CD14-positive monocyte (primary cell): ENCODE results near the gene CREB3L4. TPM values are rescaled to one million over a fixed set of nuclear protein-coding genes. Genes with fewer than 3 reads are reported as not detected.

Source experiments
- DNase-seq, 3 donors: peaks; one replicate each; pipeline ENCODE4 v3.0.0-alpha.2; 2011 to 2022
- H2AFZ ChIP-seq: 2 replicates; pipeline ENCODE4 v1.6.0; 2012; ENCODE audit warnings: mild to moderate bottlenecking, low read depth, low read length, inconsistent platforms; ENCODE audit not compliant: insufficient read depth, poor library complexity, severe bottlenecking
- H3K27ac ChIP-seq, 2 donors: 1 replicate in 1 of 2; 2 replicates in 1 of 2; pipeline ENCODE4 v1.5.1; 2012 to 2013; ENCODE audit warnings: low read length in 2 of 2, control low read depth in 1 of 2, inconsistent platforms in 1 of 2, low read depth in 1 of 2, mild to moderate bottlenecking in 1 of 2
- H3K27me3 ChIP-seq, 2 donors: one replicate each; pipeline versions ENCODE4 v1.6.0 to v1.6.1; 2011 to 2013; ENCODE audit warnings: low read length in 2 of 2; ENCODE audit not compliant: control insufficient read depth in 2 of 2, insufficient read depth in 2 of 2
- H3K36me3 ChIP-seq, 2 donors: replicated peaks in 1 of 2; 1 replicate in 1 of 2; 2 replicates in 1 of 2; pipeline versions ENCODE4 v1.5.1 to v1.6.1; 2012 to 2013; ENCODE audit warnings: low read length in 2 of 2, control low read depth in 1 of 2, inconsistent platforms in 1 of 2, mild to moderate bottlenecking in 1 of 2; ENCODE audit not compliant: insufficient read depth in 2 of 2, control insufficient read depth in 1 of 2
- H3K4me1 ChIP-seq, 2 donors: 1 replicate in 1 of 2; 2 replicates in 1 of 2; pipeline versions ENCODE4 v1.5.1 to v1.6.1; 2012 to 2013; ENCODE audit warnings: low read length in 2 of 2, control low read depth in 1 of 2, inconsistent platforms in 1 of 2, mild to moderate bottlenecking in 1 of 2, moderate library complexity in 1 of 2; ENCODE audit not compliant: insufficient read depth in 2 of 2, control insufficient read depth in 1 of 2
- H3K4me2 ChIP-seq: replicated peaks from 2 replicates; pipeline ENCODE3; 2012; ENCODE audit warnings: low read length, moderate library complexity, mild to moderate bottlenecking; ENCODE audit not compliant: poor library complexity, severe bottlenecking; ENCODE audit errors: extremely low read depth
- H3K4me3 ChIP-seq, 3 experiments: fragments of 200-600 bp in 1 of 3; sonication (generic) in 1 of 3; replicated peaks in 1 of 3; 1 replicate in 2 of 3; 2 replicates in 1 of 3; pipeline ENCODE4 v1.5.1; 2011 to 2013; ENCODE audit warnings: low read length in 3 of 3, mild to moderate bottlenecking in 3 of 3, control low read depth in 2 of 3, low read depth in 2 of 3, inconsistent platforms in 1 of 3, moderate library complexity in 1 of 3
- H3K79me2 ChIP-seq: 2 replicates; pipeline ENCODE4 v1.6.0; 2012; ENCODE audit warnings: mild to moderate bottlenecking, control low read depth, inconsistent platforms, low read length, moderate library complexity; ENCODE audit not compliant: insufficient read depth
- H3K9ac ChIP-seq: 2 replicates; pipeline ENCODE4 v1.6.0; 2017; ENCODE audit warnings: low read length, mild to moderate bottlenecking; ENCODE audit not compliant: insufficient read depth, poor library complexity, severe bottlenecking
- H3K9me3 ChIP-seq, 2 donors: replicated peaks in 1 of 2; 1 replicate in 1 of 2; 2 replicates in 1 of 2; pipeline versions ENCODE4 v1.5.1 to v1.6.1; 2012 to 2013; ENCODE audit warnings: low read length in 2 of 2, control low read depth in 1 of 2; ENCODE audit not compliant: control insufficient read depth in 1 of 2, insufficient read depth in 1 of 2
- H4K20me1 ChIP-seq: 2 replicates; pipeline ENCODE4 v1.6.0; 2012; ENCODE audit warnings: mild to moderate bottlenecking, low read length, control low read depth, moderate library complexity; ENCODE audit not compliant: insufficient read depth
- H3K27ac Mint-ChIP-seq, 7 donors: one replicate each; pipeline ENCODE4 v1.8.0; 2020; ENCODE audit warnings: mild to moderate bottlenecking in 7 of 7, mixed read lengths in 7 of 7, moderate library complexity in 6 of 7, inconsistent platforms in 2 of 7
- H3K27me3 Mint-ChIP-seq, 3 donors: one replicate each; pipeline ENCODE4 v1.8.0; 2021 to 2022; ENCODE audit warnings: low read depth in 3 of 3, mild to moderate bottlenecking in 3 of 3, mixed read lengths in 3 of 3, moderate library complexity in 3 of 3, inconsistent platforms in 1 of 3
- H3K36me3 Mint-ChIP-seq, 2 donors: one replicate each; pipeline ENCODE4 v1.8.0; 2020; ENCODE audit warnings: mixed read lengths in 2 of 2, inconsistent platforms in 1 of 2, mild to moderate bottlenecking in 1 of 2
- H3K4me1 Mint-ChIP-seq: one replicate; pipeline ENCODE4 v1.8.0; 2020; ENCODE audit warnings: mild to moderate bottlenecking, mixed read lengths
- H3K4me3 Mint-ChIP-seq, 2 donors: one replicate each; pipeline ENCODE4 v1.8.0; 2020; ENCODE audit warnings: mild to moderate bottlenecking in 2 of 2, mixed read lengths in 2 of 2, moderate library complexity in 1 of 2
- H3K9me3 Mint-ChIP-seq, 7 donors: one replicate each; pipeline ENCODE4 v1.8.0; 2020 to 2022; ENCODE audit warnings: mixed read lengths in 7 of 7, mild to moderate bottlenecking in 6 of 7, moderate library complexity in 6 of 7, inconsistent platforms in 2 of 7
- CTCF ChIP-seq: fragments of 200-600 bp; IDR thresholded peaks from one replicate; pipeline ENCODE4 v1.8.0; 2022; ENCODE audit warnings: antibody characterized with exemption, mild to moderate bottlenecking
- WGBS: methylation state at CpG from one replicate; pipeline ENCODE4 v1.1.5; 2013; ENCODE audit warnings: missing lambda C conversion rate; ENCODE audit not compliant: insufficient coverage; 5-methylcytosine and 5-hydroxymethylcytosine counted together
- intact Hi-C, 2 donors: fragments of 100-400 bp; cut with micrococcal nuclease; formaldehyde crosslinking; loops; one replicate each; pipeline versions ENCODE4 v1.15.0 to v1.15.1; 2023
- polyA plus RNA-seq, 3 donors: library from polyadenylated mRNA; depleted of rRNA in 1 of 3; unstranded in 2 of 3; stranded (reverse) in 1 of 3; fragments of 300-500 nt in 2 of 3; fragments of >200 nt in 1 of 3; fragmentation: Illumina TruSeq in 2 of 3; gene quantifications; 1 replicate in 2 of 3; 2 replicates in 1 of 3; pipeline ENCODE4 v1.2.3, GENCODE V29; 2012 to 2021

CREB3L4 gene
- polyA plus RNA-seq, 3 donors: 5.0 to 7.6 (median 6.8) TPM

GRCh38 chr1:153968972-153969371 lies 1.3 kb downstream of the CREB3L4 start:
- Histone ChIP-seq H3K9ac (no peak overlapping the region), H4K20me1 (no peaks in the 10 kb centered on the region), H3K36me3 (peaks cover 5 to 11% of the 10 kb centered on the region in 2 donors), H3K4me1 (peaks cover 31 to 44% of the 10 kb centered on the region in 2 donors), H3K79me2 (peaks cover 34% of the 10 kb centered on the region), H3K27me3 (no peaks in the 10 kb centered on the region), H3K27ac (no peak overlapping the region), H3K9me3 (no peaks in the 10 kb centered on the region), H3K4me2 (no peak overlapping the region), H3K4me3 (peak overlapping the region in 1 of 3 experiments; percentile 91), H2AFZ (no peak overlapping the region)
- no peak for TF ChIP-seq CTCF
- H3K4me3 Mint-ChIP-seq: no peak overlapping the region
- intact Hi-C loops: no loop called here
- peaks cover 56% of the 10 kb centered on the region for H3K4me1 Mint-ChIP-seq
- DNase-seq: no peak
- H3K9me3 Mint-ChIP-seq: no peaks in the 10 kb centered on the region
- H3K27me3 Mint-ChIP-seq: peaks cover 2 to 4% (median 2%) of the 10 kb centered on the region in 3 donors
- H3K27ac Mint-ChIP-seq: no peak overlapping the region
- H3K36me3 Mint-ChIP-seq: peaks cover 7 to 9% of the 10 kb centered on the region in 2 donors
- 96% methylated on average over 2 of the region's 2 CpGs for WGBS

GRCh38 chr1:153970346-153970745 lies 2.6 kb downstream of the CREB3L4 start:
- no CpG with 5 or more reads among the region's 2 CpGs for WGBS
- intact Hi-C loops: no loop called here
- Mint-ChIP-seq H3K4me1 (peaks cover 56% of the 10 kb centered on the region), H3K4me3 (no peak overlapping the region), H3K36me3 (peaks cover 18 to 23% of the 10 kb centered on the region in 2 donors), H3K27me3 (peaks cover 2 to 4% (median 2%) of the 10 kb centered on the region in 3 donors), H3K9me3 (no peaks in the 10 kb centered on the region), H3K27ac (no peak overlapping the region)
- no peak overlapping the region for H3K9ac ChIP-seq
- H2AFZ ChIP-seq: no peak overlapping the region
- H4K20me1 ChIP-seq: peaks cover under 1% of the 10 kb centered on the region
- H3K4me1 ChIP-seq: peaks cover 24 to 35% of the 10 kb centered on the region in 2 donors
- H3K79me2 ChIP-seq: peaks cover 22% of the 10 kb centered on the region
- TF ChIP-seq CTCF: no peak
- DNase-seq: no peak
- H3K27ac ChIP-seq: no peak overlapping the region
- no peak overlapping the region for H3K4me2 ChIP-seq
- H3K27me3 ChIP-seq: no peaks in the 10 kb centered on the region
- peaks cover 17 to 25% of the 10 kb centered on the region in 2 donors for H3K36me3 ChIP-seq
- no peaks in the 10 kb centered on the region for H3K9me3 ChIP-seq
- no peak overlapping the region for H3K4me3 ChIP-seq
